OCI-LY1 (cell line): ENCODE data around the gene HOXA2.

Experiments used
- H2AFZ ChIP-seq: fragments of 200-600 bp; sonication (generic), shearing (Covaris generic); 2 replicates; pipeline ENCODE4 v1.6.0; 2014; ENCODE audit warnings: antibody characterized with exemption, mild to moderate bottlenecking, low read length
- H3F3A ChIP-seq: fragments of 200-600 bp; sonication (generic), shearing (Covaris generic); 2 replicates; pipeline ENCODE4 v1.6.0; 2014; ENCODE audit warnings: mild to moderate bottlenecking, antibody characterized with exemption, low read length, moderate library complexity; ENCODE audit not compliant: insufficient read depth
- H3K27ac ChIP-seq: fragments of 200-600 bp; sonication (generic); 2 replicates; pipeline ENCODE4 v1.5.1; 2014; ENCODE audit warnings: low read length, mixed run types, mild to moderate bottlenecking, low read depth; ENCODE audit not compliant: poor library complexity, severe bottlenecking
- H3K27me3 ChIP-seq: fragments of 200-600 bp; sonication (generic); 2 replicates; pipeline ENCODE4 v1.6.0; 2014; ENCODE audit warnings: antibody characterized with exemption, mild to moderate bottlenecking, low read length, moderate library complexity; ENCODE audit not compliant: insufficient read depth
- H3K36me3 ChIP-seq: fragments of 200-600 bp; sonication (generic); 2 replicates; pipeline ENCODE4 v1.6.1; 2014; ENCODE audit warnings: mild to moderate bottlenecking, antibody characterized with exemption, low read length, moderate library complexity, mixed read lengths; ENCODE audit not compliant: insufficient read depth
- H3K4me1 ChIP-seq: fragments of 200-600 bp; sonication (generic); 2 replicates; pipeline ENCODE4 v1.5.1; 2014; ENCODE audit warnings: mild to moderate bottlenecking, low read length, moderate library complexity; ENCODE audit not compliant: insufficient read depth, severe bottlenecking
- H3K4me2 ChIP-seq: fragments of 200-600 bp; sonication (generic), shearing (Covaris generic); 2 replicates; pipeline ENCODE4 v1.6.1; 2014; ENCODE audit warnings: low read length
- H3K4me3 ChIP-seq: fragments of 200-600 bp; sonication (generic); 2 replicates; pipeline ENCODE4 v1.5.1; 2014; ENCODE audit warnings: low read length, low read depth, mild to moderate bottlenecking, mixed read lengths; ENCODE audit not compliant: poor library complexity, severe bottlenecking
- H3K79me2 ChIP-seq: fragments of 200-600 bp; shearing (Covaris generic); 2 replicates; pipeline ENCODE4 v1.6.1; 2016; ENCODE audit warnings: mixed run types, low read length, mixed read lengths; ENCODE audit not compliant: insufficient read depth
- H3K9ac ChIP-seq: fragments of 200-600 bp; sonication (generic), shearing (Covaris generic); 2 replicates; pipeline ENCODE4 v1.6.1; 2014; ENCODE audit warnings: mild to moderate bottlenecking, low read length, mixed read lengths
- H3K9me2 ChIP-seq: fragments of 200-600 bp; sonication (generic), shearing (Covaris generic); 2 replicates; pipeline ENCODE4 v1.6.1; 2014; ENCODE audit warnings: low read depth, mild to moderate bottlenecking, low read length, mixed read lengths
- H3K9me3 ChIP-seq: fragments of 200-600 bp; shearing (Covaris generic); 2 replicates; pipeline ENCODE4 v1.6.1; 2014; ENCODE audit warnings: low read length, mixed read lengths
- H4K20me1 ChIP-seq: fragments of 200-600 bp; sonication (generic), shearing (Covaris generic); 2 replicates; pipeline ENCODE4 v1.6.0; 2016; ENCODE audit warnings: mild to moderate bottlenecking, low read length; ENCODE audit not compliant: insufficient read depth
- EZH2 ChIP-seq: fragments of 200-600 bp; sonication (generic), shearing (Covaris generic); IDR thresholded peaks from 2 replicates; pipeline ENCODE4 v1.8.0; 2017; ENCODE audit warnings: borderline replicate concordance, mixed run types, mild to moderate bottlenecking, antibody characterized with exemption, low read length, moderate library complexity, mixed read lengths
- TF ChIP-seq, protein P1 (sequence below): fragments of 200-600 bp; sonication (generic), shearing (Covaris generic); IDR thresholded peaks from 2 replicates; pipeline ENCODE4 v1.5.1; 2017; ENCODE audit warnings: mild to moderate bottlenecking, antibody characterized with exemption, low read length, moderate library complexity, mixed read lengths

The HOXA2 gene

DNA sequence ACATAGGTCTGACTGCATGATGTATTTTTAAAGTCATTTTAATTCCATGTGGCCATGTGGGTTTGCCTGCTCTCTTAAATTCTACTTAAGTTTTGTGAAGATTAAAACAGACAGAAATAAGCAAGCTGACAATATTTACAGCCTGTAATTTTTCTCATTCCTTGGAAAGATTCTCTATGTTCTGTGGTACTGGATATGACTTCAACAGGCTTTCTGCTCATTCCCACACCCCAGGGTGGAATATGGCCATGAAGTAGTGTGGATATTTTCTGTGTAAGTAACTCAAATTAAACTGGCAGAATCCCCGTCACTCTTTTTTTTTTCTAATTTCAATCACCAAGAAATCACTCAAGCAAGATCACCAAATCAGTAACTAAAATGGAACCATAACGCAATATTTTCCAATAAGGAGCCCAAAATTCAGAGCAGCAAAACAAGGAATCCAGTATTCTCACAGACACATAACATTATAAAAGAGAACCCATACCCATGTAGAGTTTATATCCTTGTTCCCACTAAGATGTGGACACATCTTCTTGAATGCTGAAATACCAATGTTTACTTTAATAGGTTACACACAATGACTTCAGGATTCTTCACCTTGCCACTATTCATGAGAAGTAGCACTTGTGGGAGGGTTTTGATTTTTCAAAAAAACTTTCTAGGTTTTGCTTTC, 35.3 kb upstream of the HOXA2 start:
- TF ChIP-seq EZH2, result no peak
- TF ChIP-seq, protein P1, sequence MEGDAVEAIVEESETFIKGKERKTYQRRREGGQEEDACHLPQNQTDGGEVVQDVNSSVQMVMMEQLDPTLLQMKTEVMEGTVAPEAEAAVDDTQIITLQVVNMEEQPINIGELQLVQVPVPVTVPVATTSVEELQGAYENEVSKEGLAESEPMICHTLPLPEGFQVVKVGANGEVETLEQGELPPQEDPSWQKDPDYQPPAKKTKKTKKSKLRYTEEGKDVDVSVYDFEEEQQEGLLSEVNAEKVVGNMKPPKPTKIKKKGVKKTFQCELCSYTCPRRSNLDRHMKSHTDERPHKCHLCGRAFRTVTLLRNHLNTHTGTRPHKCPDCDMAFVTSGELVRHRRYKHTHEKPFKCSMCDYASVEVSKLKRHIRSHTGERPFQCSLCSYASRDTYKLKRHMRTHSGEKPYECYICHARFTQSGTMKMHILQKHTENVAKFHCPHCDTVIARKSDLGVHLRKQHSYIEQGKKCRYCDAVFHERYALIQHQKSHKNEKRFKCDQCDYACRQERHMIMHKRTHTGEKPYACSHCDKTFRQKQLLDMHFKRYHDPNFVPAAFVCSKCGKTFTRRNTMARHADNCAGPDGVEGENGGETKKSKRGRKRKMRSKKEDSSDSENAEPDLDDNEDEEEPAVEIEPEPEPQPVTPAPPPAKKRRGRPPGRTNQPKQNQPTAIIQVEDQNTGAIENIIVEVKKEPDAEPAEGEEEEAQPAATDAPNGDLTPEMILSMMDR, result no peak
- H3K36me3 ChIP-seq, result no peaks in the 10 kb centered on the region
- no peaks in the 10 kb centered on the region for H4K20me1 ChIP-seq
- no peak overlapping the region for H3K4me2 ChIP-seq
- no peaks in the 10 kb centered on the region for H3K27me3 ChIP-seq
- no peaks in the 10 kb centered on the region for H3K9me3 ChIP-seq
- H3K9me2 ChIP-seq, result no peaks in the 10 kb centered on the region
- H3K4me1 ChIP-seq, result peaks cover 8% of the 10 kb centered on the region
- no peak overlapping the region for H3K4me3 ChIP-seq
- no peak overlapping the region for H2AFZ ChIP-seq
- H3K79me2 ChIP-seq, result no peaks in the 10 kb centered on the region
- H3K9ac ChIP-seq, result no peak overlapping the region
- H3F3A ChIP-seq, result no peaks in the 10 kb centered on the region
- H3K27ac ChIP-seq, result no peak overlapping the region

DNA sequence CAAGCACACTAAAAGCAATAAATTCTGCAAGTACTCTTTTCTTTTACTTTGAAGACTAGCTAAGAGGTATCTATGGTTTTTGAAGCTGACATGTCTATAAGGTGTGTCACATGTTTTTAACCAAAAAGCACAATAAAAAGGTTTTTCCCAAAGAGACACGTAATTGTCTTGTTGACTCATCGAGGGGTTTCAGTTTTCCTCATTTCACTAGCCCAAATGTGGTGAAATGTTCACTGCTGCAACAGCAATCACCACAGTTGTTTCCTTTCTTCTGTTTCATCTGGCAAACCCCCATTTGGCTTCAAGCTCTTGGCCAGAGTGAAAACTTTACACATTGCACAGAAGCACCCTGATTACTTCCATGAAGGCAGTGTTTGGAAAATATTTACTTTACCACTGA, 31.9 kb upstream of the HOXA2 start:
- TF ChIP-seq EZH2, result no peak
- TF ChIP-seq, protein P1, result no peak
- H3F3A ChIP-seq, result no peaks in the 10 kb centered on the region
- no peaks in the 10 kb centered on the region for H3K4me1 ChIP-seq
- H3K9me2 ChIP-seq, result no peaks in the 10 kb centered on the region
- no peaks in the 10 kb centered on the region for H3K36me3 ChIP-seq
- H3K4me2 ChIP-seq, result no peak overlapping the region
- H3K79me2 ChIP-seq, result no peaks in the 10 kb centered on the region
- no peak overlapping the region for H3K27ac ChIP-seq
- no peaks in the 10 kb centered on the region for H3K9me3 ChIP-seq
- H3K4me3 ChIP-seq, result no peak overlapping the region
- no peaks in the 10 kb centered on the region for H3K27me3 ChIP-seq
- H3K9ac ChIP-seq, result no peak overlapping the region
- no peaks in the 10 kb centered on the region for H4K20me1 ChIP-seq
- no peak overlapping the region for H2AFZ ChIP-seq

DNA sequence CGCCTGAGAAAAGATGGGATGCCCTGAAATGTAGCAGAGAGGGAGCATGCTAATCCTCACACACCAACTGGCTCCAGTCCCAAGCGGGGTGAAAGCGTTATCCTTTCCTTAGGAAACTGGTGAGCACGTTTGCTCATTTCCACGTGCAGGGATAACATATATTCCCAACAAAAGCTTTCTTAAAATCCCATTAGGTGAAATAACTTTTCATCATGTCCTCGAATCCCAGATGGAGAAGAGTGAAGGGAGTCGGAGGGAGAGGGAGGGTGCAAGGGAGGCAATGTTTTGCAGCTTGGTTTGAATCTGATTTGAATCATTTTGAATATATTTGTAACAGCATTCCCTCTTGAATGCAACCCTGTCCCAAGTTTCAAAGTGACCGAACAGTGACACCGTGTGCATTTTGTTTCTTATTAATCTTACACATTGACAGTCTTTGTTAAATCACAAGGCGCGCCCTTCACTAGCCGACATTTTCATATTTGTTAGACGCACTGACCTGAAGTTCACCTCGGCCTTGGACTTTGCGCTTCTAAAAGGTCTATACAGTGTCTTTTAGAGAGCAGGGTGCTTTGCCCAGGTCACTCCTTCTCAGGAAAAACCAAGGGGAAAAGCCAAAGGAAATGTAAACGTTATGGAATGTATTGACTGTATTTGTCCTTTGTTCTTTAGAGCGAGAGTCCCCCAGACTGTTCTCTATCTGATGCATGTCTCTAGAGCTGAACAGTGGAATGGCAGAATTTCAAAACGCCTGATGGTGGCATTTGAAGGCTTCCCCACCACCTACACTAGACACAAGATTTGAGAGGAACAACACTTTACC, 31.1 kb upstream of the HOXA2 start:
- Histone ChIP-seq H3K36me3 (no peaks in the 10 kb centered on the region), H4K20me1 (no peaks in the 10 kb centered on the region), H3K9me3 (no peaks in the 10 kb centered on the region), H3K9me2 (no peaks in the 10 kb centered on the region), H3K79me2 (no peaks in the 10 kb centered on the region), H2AFZ (no peak overlapping the region), H3K27me3 (no peaks in the 10 kb centered on the region), H3K4me2 (no peak overlapping the region), H3K4me3 (no peak overlapping the region), H3K4me1 (no peaks in the 10 kb centered on the region), H3F3A (no peaks in the 10 kb centered on the region), H3K27ac (no peak overlapping the region), H3K9ac (no peak overlapping the region)
- no peak for TF ChIP-seq EZH2
- TF ChIP-seq, protein P1, result no peak
